ENCODE results near the gene SOD3.

DNA sequence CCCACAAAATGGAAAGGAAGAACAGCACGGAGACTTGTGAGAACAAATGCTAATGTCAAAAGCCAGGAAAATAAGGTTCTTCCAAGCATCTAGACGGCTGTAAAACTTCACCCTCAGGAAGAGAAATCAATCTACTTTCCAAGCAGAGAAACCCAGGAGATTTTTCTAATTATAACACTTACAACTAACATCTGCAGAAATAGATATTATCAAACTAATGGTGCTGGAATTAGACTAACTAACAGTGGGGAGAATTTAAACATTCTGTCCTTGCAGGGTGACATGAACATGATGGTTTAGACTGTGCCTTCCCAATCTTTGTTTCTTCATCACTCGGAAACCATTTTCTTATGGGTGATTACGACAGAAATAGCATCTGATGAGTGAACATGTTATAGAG is 40.3 kb downstream of the SOD3 start:
- TF ChIP-seq GATA2 (IDR thresholded peaks at IDR 0.05; ENCODE audit: low read depth, low read length), result no peak
- TF ChIP-seq GATA3 (IDR thresholded peaks at IDR 0.05; ENCODE audit: low read depth, low read length), result no peak
